ENCODE measurements around the gene MYH7. TPM values are rescaled to one million over a fixed set of nuclear protein-coding genes. Genes with fewer than 3 reads are reported as not detected.

Gene MYH7
- total and polyA plus RNA-seq, 4 donors: 0.02 to 0.42 (median 0.04) TPM

- Histone ChIP-seq H3K27me3 (ENCODE audit: control insufficient read depth in 4 of 4, insufficient read depth in 4 of 4, low read length in 3 of 4) (peaks cover 0 to 7% (median 5%) of the 10 kb centered on the region in 4 donors), H3K27ac (ENCODE audit: low read depth in 1 of 2, low read length in 2 of 2) (no peak overlapping the region), H3K4me1 (ENCODE audit: control insufficient read depth in 4 of 4, insufficient read depth in 4 of 4, low read length in 3 of 4) (no peaks in the 10 kb centered on the region), H3K9me3 (ENCODE audit: control insufficient read depth in 4 of 4, low read length in 3 of 4) (no peaks in the 10 kb centered on the region), H3K36me3 (ENCODE audit: control insufficient read depth in 4 of 4, insufficient read depth in 3 of 4, low read depth in 1 of 4, low read length in 3 of 4) (no peaks in the 10 kb centered on the region), H3K4me3 (ENCODE audit: low read depth in 1 of 3, low read length in 3 of 3) (no peak overlapping the region), H3K9ac (ENCODE audit: low read depth in 1 of 2, low read length in 2 of 2) (no peak overlapping the region)
- TF ChIP-seq RAD21 (IDR thresholded peaks at IDR 0.05) (no peak), EGR1 (IDR thresholded peaks at IDR 0.05; ENCODE audit: low read depth in 2 of 2) (no peak), HNF4G (IDR thresholded peaks at IDR 0.05) (no peak), GABPA (IDR thresholded peaks at IDR 0.05 in 1 of 2, conservative IDR thresholded peaks at IDR 0.05 in 1 of 2) (no peak), NR2F2 (IDR thresholded peaks at IDR 0.05) (no peak)
- WGBS: 76% methylated on average over 14 of the region's 14 CpGs
- DNase-seq (ENCODE audit: low spot score): no peak
Measured at GRCh38 chr14:23409966-23410635, 25.4 kb downstream of the MYH7 start.

GRCh38 chr14:23409475-23409874 is 26.0 kb downstream of the MYH7 start:
- Histone ChIP-seq H3K4me1 (ENCODE audit: control insufficient read depth in 4 of 4, insufficient read depth in 4 of 4, low read length in 3 of 4) (no peaks in the 10 kb centered on the region), H3K27me3 (ENCODE audit: control insufficient read depth in 4 of 4, insufficient read depth in 4 of 4, low read length in 3 of 4) (peaks cover 0 to 10% (median 5%) of the 10 kb centered on the region in 4 donors), H3K36me3 (ENCODE audit: control insufficient read depth in 4 of 4, insufficient read depth in 3 of 4, low read depth in 1 of 4, low read length in 3 of 4) (no peaks in the 10 kb centered on the region), H3K9ac (ENCODE audit: low read depth in 1 of 2, low read length in 2 of 2) (no peak overlapping the region), H3K9me3 (ENCODE audit: control insufficient read depth in 4 of 4, low read length in 3 of 4) (no peaks in the 10 kb centered on the region), H3K4me3 (ENCODE audit: low read depth in 1 of 3, low read length in 3 of 3) (no peak overlapping the region), H3K27ac (ENCODE audit: low read depth in 1 of 2, low read length in 2 of 2) (no peak overlapping the region)
- DNase-seq (ENCODE audit: low spot score): no peak
- 76% methylated on average over 2 of the region's 2 CpGs for WGBS
- no peak for TF ChIP-seq RXRA (IDR thresholded peaks at IDR 0.05)

- Histone ChIP-seq H3K9ac (ENCODE audit: low read depth in 1 of 2, low read length in 2 of 2) (no peak overlapping the region), H3K9me3 (ENCODE audit: control insufficient read depth in 4 of 4, low read length in 3 of 4) (no peaks in the 10 kb centered on the region), H3K36me3 (ENCODE audit: control insufficient read depth in 4 of 4, insufficient read depth in 3 of 4, low read depth in 1 of 4, low read length in 3 of 4) (no peaks in the 10 kb centered on the region), H3K27ac (ENCODE audit: low read depth in 1 of 2, low read length in 2 of 2) (no peak overlapping the region), H3K4me1 (ENCODE audit: control insufficient read depth in 4 of 4, insufficient read depth in 4 of 4, low read length in 3 of 4) (no peaks in the 10 kb centered on the region), H3K4me3 (ENCODE audit: low read depth in 1 of 3, low read length in 3 of 3) (no peak overlapping the region), H3K27me3 (ENCODE audit: control insufficient read depth in 4 of 4, insufficient read depth in 4 of 4, low read length in 3 of 4) (peaks cover 0 to 10% (median 5%) of the 10 kb centered on the region in 4 donors)
- TF ChIP-seq MAX (IDR thresholded peaks at IDR 0.05) (no peak), EGR1 (IDR thresholded peaks at IDR 0.05; ENCODE audit: low read depth in 2 of 2) (no peak), NR2F2 (IDR thresholded peaks at IDR 0.05) (no peak), TAF1 (conservative IDR thresholded peaks at IDR 0.05) (no peak), ATF3 (IDR thresholded peaks at IDR 0.05) (no peak), FOXA2 (IDR thresholded peaks at IDR 0.05) (no peak), YY1 (IDR thresholded peaks at IDR 0.05) (no peak)
- no peak for DNase-seq (ENCODE audit: low spot score)
- WGBS: 32% methylated on average over 5 of the region's 5 CpGs
Measured at GRCh38 chr14:23408307-23408630, 27.2 kb downstream of the MYH7 start.

GRCh38 chr14:23407516-23408306 is 27.7 kb downstream of the MYH7 start, which contains the start of gene MYH6:
MYH6 (minus strand) TSS chr14:23408273; CDS start chr14:23407223, 1,050 bp downstream.
- peaks cover 0 to 10% (median 5%) of the 10 kb centered on the region in 4 donors for H3K27me3 ChIP-seq (ENCODE audit: control insufficient read depth in 4 of 4, insufficient read depth in 4 of 4, low read length in 3 of 4)
- no peaks in the 10 kb centered on the region for H3K36me3 ChIP-seq (ENCODE audit: control insufficient read depth in 4 of 4, insufficient read depth in 3 of 4, low read depth in 1 of 4, low read length in 3 of 4)
- 73% methylated on average over 15 of the region's 15 CpGs for WGBS
- H3K27ac ChIP-seq (ENCODE audit: low read depth in 1 of 2, low read length in 2 of 2): no peak within 1 kb of the TSS
- no peak within 1 kb of the TSS for H3K4me3 ChIP-seq (ENCODE audit: low read depth in 1 of 3, low read length in 3 of 3)
- no peak within 1 kb of the TSS for H3K9ac ChIP-seq (ENCODE audit: low read depth in 1 of 2, low read length in 2 of 2)
- H3K4me1 ChIP-seq (ENCODE audit: control insufficient read depth in 4 of 4, insufficient read depth in 4 of 4, low read length in 3 of 4): no peaks in the 10 kb centered on the region
- no peaks in the 10 kb centered on the region for H3K9me3 ChIP-seq (ENCODE audit: control insufficient read depth in 4 of 4, low read length in 3 of 4)
- no peak for DNase-seq (ENCODE audit: low spot score)
- no peak for TF ChIP-seq CTCF (IDR thresholded peaks at IDR 0.05; ENCODE audit: low read depth, low read length, missing input control)
- no peak for TF ChIP-seq RAD21 (IDR thresholded peaks at IDR 0.05)
- no peak for TF ChIP-seq NR2F2 (IDR thresholded peaks at IDR 0.05)
- no peak for TF ChIP-seq TAF1 (conservative IDR thresholded peaks at IDR 0.05)
- TF ChIP-seq EGR1 (IDR thresholded peaks at IDR 0.05; ENCODE audit: low read depth in 2 of 2): no peak
- TF ChIP-seq ATF3 (IDR thresholded peaks at IDR 0.05): no peak
- no peak for TF ChIP-seq RXRA (IDR thresholded peaks at IDR 0.05)
- no peak for TF ChIP-seq SP1 (IDR thresholded peaks at IDR 0.05)
- no peak for TF ChIP-seq JUND (IDR thresholded peaks at IDR 0.05)
- TF ChIP-seq REST (IDR thresholded peaks at IDR 0.05): no peak
- no peak for TF ChIP-seq YY1 (IDR thresholded peaks at IDR 0.05)
- no peak for TF ChIP-seq HNF4G (IDR thresholded peaks at IDR 0.05)
- TF ChIP-seq GABPA (IDR thresholded peaks at IDR 0.05 in 1 of 2, conservative IDR thresholded peaks at IDR 0.05 in 1 of 2): no peak
